Measurements from ENCODE around the gene IL17RD.

IL17RD gene

GRCh38 chr3:57073628-57074027 lies 91.5 kb downstream of the IL17RD start:
- Mint-ChIP-seq H3K4me1 (ENCODE audit: low read depth) (peaks cover 9% of the 10 kb centered on the region), H3K27me3 (ENCODE audit: low read depth) (peaks cover 53% of the 10 kb centered on the region), H3K4me3 (no peak overlapping the region), H3K36me3 (ENCODE audit: low read depth) (no peaks in the 10 kb centered on the region), H3K27ac (no peak overlapping the region), H3K9me3 (no peaks in the 10 kb centered on the region)
- DNase-seq (ENCODE audit: low spot score): no peak

GRCh38 chr3:57069503-57069902 lies 95.7 kb downstream of the IL17RD start:
- no peak for DNase-seq (ENCODE audit: low spot score)
- H3K4me1 Mint-ChIP-seq (ENCODE audit: low read depth): peaks cover 9% of the 10 kb centered on the region
- no peaks in the 10 kb centered on the region for H3K36me3 Mint-ChIP-seq (ENCODE audit: low read depth)
- no peaks in the 10 kb centered on the region for H3K9me3 Mint-ChIP-seq
- H3K27me3 Mint-ChIP-seq (ENCODE audit: low read depth): peaks cover 18% of the 10 kb centered on the region
- H3K27ac Mint-ChIP-seq: no peak overlapping the region
- no peak overlapping the region for H3K4me3 Mint-ChIP-seq

GRCh38 chr3:57068437-57069089 lies 96.6 kb downstream of the IL17RD start:
- no peak overlapping the region for H3K4me3 Mint-ChIP-seq
- no peak overlapping the region for H3K27ac Mint-ChIP-seq
- DNase-seq (ENCODE audit: low spot score): no peak
- H3K4me1 Mint-ChIP-seq (ENCODE audit: low read depth): peaks cover 9% of the 10 kb centered on the region
- H3K27me3 Mint-ChIP-seq (ENCODE audit: low read depth): peaks cover 13% of the 10 kb centered on the region
- no peaks in the 10 kb centered on the region for H3K9me3 Mint-ChIP-seq
- no peaks in the 10 kb centered on the region for H3K36me3 Mint-ChIP-seq (ENCODE audit: low read depth)

- H3K27ac Mint-ChIP-seq: no peak overlapping the region
- H3K27me3 Mint-ChIP-seq (ENCODE audit: low read depth): peaks cover 7% of the 10 kb centered on the region
- no peaks in the 10 kb centered on the region for H3K9me3 Mint-ChIP-seq
- H3K4me3 Mint-ChIP-seq: no peak overlapping the region
- no peaks in the 10 kb centered on the region for H3K36me3 Mint-ChIP-seq (ENCODE audit: low read depth)
- no peak for DNase-seq (ENCODE audit: low spot score)
- peaks cover 9% of the 10 kb centered on the region for H3K4me1 Mint-ChIP-seq (ENCODE audit: low read depth)
These were observed 98.7 kb downstream of the IL17RD start for GRCh38 chr3:57066471-57066870.

GRCh38 chr3:57065588-57065987 lies 99.6 kb downstream of the IL17RD start:
- H3K9me3 Mint-ChIP-seq: no peaks in the 10 kb centered on the region

GRCh38 chr3:57064572-57064971 lies 100.6 kb downstream of the IL17RD start:
- Mint-ChIP-seq H3K9me3 (no peaks in the 10 kb centered on the region), H3K27me3 (ENCODE audit: low read depth) (peaks cover 2% of the 10 kb centered on the region), H3K4me1 (ENCODE audit: low read depth) (peaks cover 9% of the 10 kb centered on the region), H3K4me3 (no peak overlapping the region), H3K27ac (no peak overlapping the region), H3K36me3 (ENCODE audit: low read depth) (no peaks in the 10 kb centered on the region)
- DNase-seq (ENCODE audit: low spot score): no peak

More at GRCh38 chr3:57065588-57065987, 99.6 kb downstream of the IL17RD start:
- no peak overlapping the region for H3K4me3 Mint-ChIP-seq
- H3K27me3 Mint-ChIP-seq (ENCODE audit: low read depth): peaks cover 7% of the 10 kb centered on the region
- DNase-seq (ENCODE audit: low spot score): no peak
- no peak overlapping the region for H3K27ac Mint-ChIP-seq
- H3K4me1 Mint-ChIP-seq (ENCODE audit: low read depth): peaks cover 9% of the 10 kb centered on the region
- H3K36me3 Mint-ChIP-seq (ENCODE audit: low read depth): no peaks in the 10 kb centered on the region

- Mint-ChIP-seq H3K36me3 (ENCODE audit: low read depth) (no peaks in the 10 kb centered on the region), H3K4me1 (ENCODE audit: low read depth) (peaks cover 9% of the 10 kb centered on the region), H3K9me3 (no peaks in the 10 kb centered on the region), H3K4me3 (no peak overlapping the region), H3K27ac (no peak overlapping the region), H3K27me3 (ENCODE audit: low read depth) (peaks cover 2% of the 10 kb centered on the region)
- DNase-seq (ENCODE audit: low spot score): no peak
These were observed 101.2 kb downstream of the IL17RD start for GRCh38 chr3:57064001-57064400.

GRCh38 chr3:57063032-57063431 lies 102.1 kb downstream of the IL17RD start:
- H3K9me3 Mint-ChIP-seq: no peaks in the 10 kb centered on the region
- no peak overlapping the region for H3K27ac Mint-ChIP-seq
- no peaks in the 10 kb centered on the region for H3K27me3 Mint-ChIP-seq (ENCODE audit: low read depth)
- no peak for DNase-seq (ENCODE audit: low spot score)
- H3K36me3 Mint-ChIP-seq (ENCODE audit: low read depth): no peaks in the 10 kb centered on the region
- H3K4me1 Mint-ChIP-seq (ENCODE audit: low read depth): peaks cover 2% of the 10 kb centered on the region
- H3K4me3 Mint-ChIP-seq: no peak overlapping the region

GRCh38 chr3:57062101-57062631 lies 103.0 kb downstream of the IL17RD start:
- H3K4me1 Mint-ChIP-seq (ENCODE audit: low read depth): peaks cover 3% of the 10 kb centered on the region
- H3K27ac Mint-ChIP-seq: no peak overlapping the region
- H3K4me3 Mint-ChIP-seq: no peak overlapping the region
- H3K36me3 Mint-ChIP-seq (ENCODE audit: low read depth): no peaks in the 10 kb centered on the region
- H3K9me3 Mint-ChIP-seq: no peaks in the 10 kb centered on the region
- no peaks in the 10 kb centered on the region for H3K27me3 Mint-ChIP-seq (ENCODE audit: low read depth)
- no peak for DNase-seq (ENCODE audit: low spot score)

GRCh38 chr3:57061556-57061955 lies 103.6 kb downstream of the IL17RD start:
- Mint-ChIP-seq H3K4me3 (no peak overlapping the region), H3K36me3 (ENCODE audit: low read depth) (no peaks in the 10 kb centered on the region), H3K9me3 (no peaks in the 10 kb centered on the region), H3K4me1 (ENCODE audit: low read depth) (peaks cover 3% of the 10 kb centered on the region), H3K27ac (no peak overlapping the region), H3K27me3 (ENCODE audit: low read depth) (no peaks in the 10 kb centered on the region)
- DNase-seq (ENCODE audit: low spot score): no peak

GRCh38 chr3:57060089-57060821 lies 104.9 kb downstream of the IL17RD start, which contains the start of gene SPATA12:
SPATA12 (plus strand) TSS chr3:57060664; CDS start chr3:57073695, 13,031 bp downstream.
- Mint-ChIP-seq H3K4me1 (ENCODE audit: low read depth) (peaks cover 3% of the 10 kb centered on the region), H3K27me3 (ENCODE audit: low read depth) (peaks cover 2% of the 10 kb centered on the region), H3K36me3 (ENCODE audit: low read depth) (no peaks in the 10 kb centered on the region), H3K9me3 (no peaks in the 10 kb centered on the region), H3K27ac (no peak within 1 kb of the TSS), H3K4me3 (no peak within 1 kb of the TSS)
- no peak for DNase-seq (ENCODE audit: low spot score)

- peaks cover 3% of the 10 kb centered on the region for H3K4me1 Mint-ChIP-seq (ENCODE audit: low read depth)
- H3K9me3 Mint-ChIP-seq: no peaks in the 10 kb centered on the region
- H3K4me3 Mint-ChIP-seq: no peak overlapping the region
- H3K27ac Mint-ChIP-seq: no peak overlapping the region
- DNase-seq (ENCODE audit: low spot score): no peak
- H3K27me3 Mint-ChIP-seq (ENCODE audit: low read depth): peaks cover 2% of the 10 kb centered on the region
- no peaks in the 10 kb centered on the region for H3K36me3 Mint-ChIP-seq (ENCODE audit: low read depth)
These were observed 105.7 kb downstream of the IL17RD start for GRCh38 chr3:57059411-57059810.

- no peaks in the 10 kb centered on the region for H3K36me3 Mint-ChIP-seq (ENCODE audit: low read depth)
- no peak overlapping the region for H3K4me3 Mint-ChIP-seq
- peaks cover 3% of the 10 kb centered on the region for H3K4me1 Mint-ChIP-seq (ENCODE audit: low read depth)
- no peaks in the 10 kb centered on the region for H3K9me3 Mint-ChIP-seq
- H3K27ac Mint-ChIP-seq: no peak overlapping the region
- no peak for DNase-seq (ENCODE audit: low spot score)
- H3K27me3 Mint-ChIP-seq (ENCODE audit: low read depth): peaks cover 2% of the 10 kb centered on the region
These were observed 107.8 kb downstream of the IL17RD start for GRCh38 chr3:57057351-57057750.

GRCh38 chr3:57053122-57053521 lies 112.0 kb downstream of the IL17RD start:
- Mint-ChIP-seq H3K4me1 (ENCODE audit: low read depth) (peaks cover 3% of the 10 kb centered on the region), H3K36me3 (ENCODE audit: low read depth) (no peaks in the 10 kb centered on the region)

More at GRCh38 chr3:57053122-57053521, 112.0 kb downstream of the IL17RD start:
- Mint-ChIP-seq H3K27ac (no peak overlapping the region), H3K27me3 (ENCODE audit: low read depth) (peaks cover 2% of the 10 kb centered on the region), H3K9me3 (no peaks in the 10 kb centered on the region), H3K4me3 (no peak overlapping the region)
- no peak for DNase-seq (ENCODE audit: low spot score)

Measured in T-helper 2 cell treated with Interferon-gamma antibody and Interleukin-4, amounts not matched to agents 5 μg/mL and 100 μg/mL, for 36 hours (primary cell).